GM12891 (cell line): ENCODE data around the gene UBR1.

Experiments used
- POLR2A ChIP-seq: IDR thresholded peaks from 2 replicates; pipeline ENCODE4 v1.6.1; 2011; ENCODE audit warnings: low read depth, low read length, control low read depth
- POLR2AphosphoS5 ChIP-seq: IDR thresholded peaks from 2 replicates; pipeline ENCODE4 v1.6.1; 2011; ENCODE audit warnings: low read depth, low read length, control low read depth
- SPI1 ChIP-seq: IDR thresholded peaks from 2 replicates; pipeline ENCODE4 v1.6.1; 2011; ENCODE audit warnings: low read depth, low read length, control low read depth
- TAF1 ChIP-seq: IDR thresholded peaks from 2 replicates; pipeline ENCODE4 v1.6.1; 2011; ENCODE audit warnings: low read depth, low read length, control low read depth

GRCh38 chr15:43105077-43105736 is 631 bp downstream of the UBR1 start:
- TF ChIP-seq POLR2A (no peak), TAF1 (no peak), POLR2AphosphoS5 (no peak), SPI1 (no peak)
